ENCODE data around the gene CCDC136. TPM values are rescaled to one million over a fixed set of nuclear protein-coding genes. Genes with fewer than 3 reads are reported as not detected.

CCDC136 gene
- total RNA-seq, 1 experiment from 2014 or later = 11.1 TPM

- Histone ChIP-seq H3K4me2 (ENCODE audit: low read length) (no peak overlapping the region), H3K79me2 (ENCODE audit: insufficient read depth, low read length) (peaks cover 16% of the 10 kb centered on the region), H3K27me3 (ENCODE audit: insufficient read depth, low read length) (no peaks in the 10 kb centered on the region), H2AFZ (ENCODE audit: low read depth, low read length, poor library complexity, severe bottlenecking) (no peak overlapping the region), H3K4me3 (replicated peaks in 1 of 2; ENCODE audit: low read depth in 1 of 2, low read length in 2 of 2) (no peak overlapping the region), H3K9me3 (ENCODE audit: control insufficient read depth in 1 of 2, insufficient read depth in 1 of 2, low read depth in 1 of 2, low read length in 2 of 2) (no peaks in the 10 kb centered on the region), H3K36me3 (ENCODE audit: control insufficient read depth in 1 of 2, insufficient read depth in 2 of 2, low read length in 2 of 2) (no peaks in the 10 kb centered on the region; a peak in 1 of 4 replicates), H3K9ac (ENCODE audit: low read length) (no peak overlapping the region), H3K9me2 (ENCODE audit: insufficient read depth) (no peaks in the 10 kb centered on the region), H4K20me1 (ENCODE audit: insufficient read depth) (no peaks in the 10 kb centered on the region), H3K27ac (ENCODE audit: low read depth, low read length) (no peak overlapping the region), H3K4me1 (ENCODE audit: control insufficient read depth in 1 of 2, insufficient read depth in 2 of 2, low read length in 2 of 2) (peaks cover 5 to 13% of the 10 kb centered on the region in 2 experiments; a peak in 3 of 4 replicates)
- DNase-seq (ENCODE audit: low read depth, low spot score) = no peak
- CTCF ChIA-PET = interaction anchor here (0.7 to 3.2 kb wide), 8 partner anchors 13 to 354 kb away, joined by 3 to 13 read pairs (median 5); no protein-coding TSS in a partner anchor
- no peak for ATAC-seq
- no TSS peak for BruUV-seq (replicated peaks)
- POLR2A ChIA-PET = no interaction called here
- RAD21 ChIA-PET (ENCODE audit: low non-redundant PET in 1 of 2, low total read pairs in 2 of 2, uncharacterized antibody in 2 of 2, unreplicated experiment in 2 of 2) = interaction anchor here in 1 of 2 experiments (1.1 kb wide), 1 partner anchor 21 kb away, joined by 7 read pairs; no protein-coding TSS in a partner anchor
- intact Hi-C loops (cut with micrococcal nuclease) = no loop called here
- TF ChIP-seq POLR2A (IDR thresholded peaks at IDR 0.05; ENCODE audit: borderline replicate concordance, extremely low read depth, insufficient read depth, insufficient read length) (no peak), POLR2AphosphoS5 (IDR thresholded peaks at IDR 0.05; ENCODE audit: low read depth, low read length) (no peak), CTCF (IDR thresholded peaks at IDR 0.05 in 2 of 3, conservative IDR thresholded peaks at IDR 0.05 in 1 of 3; ENCODE audit: borderline replicate concordance in 1 of 3, insufficient read depth in 1 of 3, low read depth in 2 of 3, low read length in 2 of 3) (no peak), TCF7L2 (IDR thresholded peaks at IDR 0.05; ENCODE audit: borderline replicate concordance, extremely low read depth, insufficient read depth, insufficient read length) (no peak), EZH2 (IDR thresholded peaks at IDR 0.05) (no peak), MAX (IDR thresholded peaks at IDR 0.05) (no peak), FOSL1 (IDR thresholded peaks at IDR 0.05; ENCODE audit: low read depth) (no peak), ELF1 (IDR thresholded peaks at IDR 0.05; ENCODE audit: borderline replicate concordance, low read depth) (no peak), SP1 (IDR thresholded peaks at IDR 0.05; ENCODE audit: low read depth) (no peak), ZNF274 (IDR thresholded peaks at IDR 0.05; ENCODE audit: low read depth, low read length) (no peak), SRF (IDR thresholded peaks at IDR 0.05; ENCODE audit: low read depth) (no peak), CEBPB (IDR thresholded peaks at IDR 0.05; ENCODE audit: low read depth) (no peak), EZH2phosphoT487 (IDR thresholded peaks at IDR 0.05; ENCODE audit: borderline replicate concordance) (no peak), ZBTB33 (IDR thresholded peaks at IDR 0.05; ENCODE audit: extremely low read depth, insufficient replicate concordance, low read length) (no peak), YY1 (IDR thresholded peaks at IDR 0.05; ENCODE audit: extremely low read depth, insufficient replicate concordance, low read depth, low read length) (no peak), REST (IDR thresholded peaks at IDR 0.05; ENCODE audit: low read depth) (no peak), CBX3 (IDR thresholded peaks at IDR 0.05; ENCODE audit: low read depth) (no peak), EGR1 (IDR thresholded peaks at IDR 0.05; ENCODE audit: low read depth) (no peak), ZFX (IDR thresholded peaks at IDR 0.05) (no peak)
These were observed 67.7 kb downstream of the CCDC136 start for GRCh38 chr7:128859232-128860157.
